SK-N-SH (cell line): ENCODE results near the gene KIF13A. TPM values are rescaled to one million over a fixed set of nuclear protein-coding genes. Genes with fewer than 3 reads are reported as not detected.
"Not testable (repeated sequence)": the region's sequence is repeated elsewhere in the genome, so short reads cannot be mapped to it uniquely, and the experiment has no call there.

Experiments
- CTCF ChIA-PET: fragments of 300-600, 350-600 bp; formaldehyde crosslinking; extraction: SDS; loops from one replicate; lab custom pipeline; 2021; lab: Yijun Ruan, JAX
- POLR2A ChIA-PET: fragments of 350-600 bp; sonication (Branson Sonifier 250); formaldehyde crosslinking; extraction: SDS; loops from one replicate; lab custom pipeline; 2020; ENCODE audit warnings: antibody characterized with exemption, inconsistent platforms; lab: Yijun Ruan, JAX
- DNase-seq: peaks from one replicate; pipeline ENCODE4 v3.0.0; 2012
- H2AFZ ChIP-seq: fragments of 200-600 bp; sonication (generic); 2 replicates; pipeline ENCODE4 v1.8.1; 2016; ENCODE audit warnings: antibody characterized with exemption, mild to moderate bottlenecking, low read depth
- H3F3A ChIP-seq: fragments of 200-600 bp; sonication (generic); replicated peaks from 2 replicates; pipeline ENCODE3; 2016; ENCODE audit warnings: antibody characterized with exemption, mild to moderate bottlenecking; ENCODE audit not compliant: insufficient read depth
- H3K27ac ChIP-seq, 2 experiments: fragments of 200-500 bp in 1 of 2; fragments of 200-600 bp in 1 of 2; sonication (Bioruptor generic) in 1 of 2; sonication (generic), shearing (Covaris generic) in 1 of 2; 2 replicates each; pipeline versions ENCODE4 v1.5.1 to v1.6.1; 2014 to 2016; ENCODE audit warnings: low read depth in 2 of 2, inconsistent platforms in 1 of 2, low read length in 1 of 2, mild to moderate bottlenecking in 1 of 2, mixed read lengths in 1 of 2
- H3K27me3 ChIP-seq: fragments of 200-600 bp; sonication (generic), shearing (Covaris generic); 2 replicates; pipeline ENCODE4 v1.6.1; 2016; ENCODE audit warnings: mixed run types; ENCODE audit not compliant: insufficient read depth
- H3K36me3 ChIP-seq, 2 experiments: fragments of 200-500 bp in 1 of 2; fragments of 200-600 bp in 1 of 2; sonication (Bioruptor generic) in 1 of 2; sonication (generic) in 1 of 2; replicated peaks in 1 of 2; 2 replicates each; pipeline versions ENCODE3 to v1.5.1; 2014 to 2016; ENCODE audit warnings: low read length in 1 of 2, mild to moderate bottlenecking in 1 of 2; ENCODE audit not compliant: insufficient read depth in 2 of 2, control insufficient read depth in 1 of 2
- H3K4me1 ChIP-seq, 2 experiments: fragments of 200-500 bp in 1 of 2; fragments of 200-600 bp in 1 of 2; sonication (Bioruptor generic) in 1 of 2; sonication (generic), shearing (Covaris generic) in 1 of 2; 2 replicates each; pipeline versions ENCODE4 v1.5.1 to v1.6.1; 2014 to 2016; ENCODE audit warnings: low read depth in 1 of 2, low read length in 1 of 2, mixed run types in 1 of 2; ENCODE audit not compliant: insufficient read depth in 2 of 2, control insufficient read depth in 1 of 2
- H3K4me2 ChIP-seq: fragments of 200-600 bp; sonication (generic), shearing (Covaris generic); 2 replicates; pipeline ENCODE4 v1.6.1; 2017; ENCODE audit warnings: mixed run types
- H3K4me3 ChIP-seq, 2 experiments: fragments of 200-500 bp in 1 of 2; fragments of 200-600 bp in 1 of 2; sonication (Bioruptor generic) in 1 of 2; sonication (generic), shearing (Covaris generic) in 1 of 2; 2 replicates each; pipeline versions ENCODE4 v1.5.1 to v1.8.1; 2014 to 2016; ENCODE audit warnings: low read depth in 2 of 2, inconsistent platforms in 1 of 2, low read length in 1 of 2, mild to moderate bottlenecking in 1 of 2, mixed read lengths in 1 of 2, moderate library complexity in 1 of 2
- H3K79me2 ChIP-seq: fragments of 200-600 bp; sonication (generic); 2 replicates; pipeline ENCODE4 v1.8.1; 2017; ENCODE audit warnings: mild to moderate bottlenecking; ENCODE audit not compliant: insufficient read depth
- H3K9ac ChIP-seq: fragments of 200-600 bp; sonication (generic); 2 replicates; pipeline ENCODE4 v1.6.1; 2017; ENCODE audit warnings: mixed run types
- H3K9me2 ChIP-seq: fragments of 200-600 bp; sonication (generic); 2 replicates; pipeline ENCODE4 v1.6.1; 2017; ENCODE audit warnings: mixed run types
- H3K9me3 ChIP-seq: fragments of 200-600 bp; sonication (generic); 2 replicates; pipeline ENCODE4 v1.6.1; 2017; ENCODE audit warnings: mixed run types, mild to moderate bottlenecking, moderate library complexity
- H4K20me1 ChIP-seq: fragments of 200-600 bp; sonication (generic); 2 replicates; pipeline ENCODE4 v1.6.1; 2017; ENCODE audit warnings: mild to moderate bottlenecking, mixed run types; ENCODE audit not compliant: insufficient read depth
- FOSL2 ChIP-seq: IDR thresholded peaks from 2 replicates; pipeline ENCODE4 v1.4.0; 2012; ENCODE audit warnings: low read depth, mild to moderate bottlenecking, moderate library complexity, borderline replicate concordance
- FOXJ3 ChIP-seq: sonication (generic); formaldehyde crosslinking; IDR thresholded peaks from 2 replicates; pipeline ENCODE4 v1.5.1; 2020; ENCODE audit warnings: mild to moderate bottlenecking, missing genetic modification reagents
- FOXM1 ChIP-seq: IDR thresholded peaks from 2 replicates; pipeline ENCODE4 v1.4.0; 2012; ENCODE audit warnings: low read depth, mild to moderate bottlenecking
- GATA2 ChIP-seq: sonication (generic); formaldehyde crosslinking; IDR thresholded peaks from 2 replicates; pipeline ENCODE4 v1.5.0; 2020; ENCODE audit warnings: mild to moderate bottlenecking, missing genetic modification reagents
- MXI1 ChIP-seq: IDR thresholded peaks from 2 replicates; pipeline ENCODE4 v1.6.1; 2012; ENCODE audit warnings: mild to moderate bottlenecking, low read depth, low read length, improper control_type of control experiment
- NFIC ChIP-seq: IDR thresholded peaks from 2 replicates; pipeline ENCODE4 v1.4.0; 2012; ENCODE audit warnings: borderline replicate concordance
- NRF1 ChIP-seq: IDR thresholded peaks from 2 replicates; pipeline ENCODE4 v1.6.1; 2012; ENCODE audit warnings: low read depth, mild to moderate bottlenecking, low read length
- RFX5 ChIP-seq: IDR thresholded peaks from 2 replicates; pipeline ENCODE4 v1.6.1; 2012; ENCODE audit warnings: mild to moderate bottlenecking, improper control_type of control experiment, low read length
- TAF1 ChIP-seq: IDR thresholded peaks from 2 replicates; pipeline ENCODE4 v1.6.1; 2012; ENCODE audit warnings: low read depth, mild to moderate bottlenecking, low read length, moderate library complexity, borderline replicate concordance
- TCF12 ChIP-seq: IDR thresholded peaks from 2 replicates; pipeline ENCODE4 v1.4.0; 2012
- WGBS: methylation state at CpG from one replicate; pipeline ENCODE4 v1.1.6; 2017; ENCODE audit warnings: low lambda C conversion rate; 5-methylcytosine and 5-hydroxymethylcytosine counted together
- polyA plus RNA-seq, 3 experiments: library from polyadenylated mRNA; depleted of rRNA; stranded (reverse); fragments of >200 nt; gene quantifications; 2 replicates each; pipeline ENCODE4 v1.2.3, GENCODE V29; 2012
- TF ChIP-seq, protein P1 (sequence below): fragments of 150-350 bp; IDR thresholded peaks from 2 replicates; pipeline ENCODE4 v1.6.1; 2017; ENCODE audit warnings: antibody characterized with exemption, low read length, low read depth, borderline replicate concordance
- TF ChIP-seq, protein P2 (sequence below): IDR thresholded peaks from 2 replicates; pipeline ENCODE4 v1.4.0; 2012; ENCODE audit warnings: low read depth, borderline replicate concordance

The KIF13A gene
- polyA plus RNA-seq, 1 of the 3 experiments (the other 2 are of a cell fraction): 18.2 TPM

DNA sequence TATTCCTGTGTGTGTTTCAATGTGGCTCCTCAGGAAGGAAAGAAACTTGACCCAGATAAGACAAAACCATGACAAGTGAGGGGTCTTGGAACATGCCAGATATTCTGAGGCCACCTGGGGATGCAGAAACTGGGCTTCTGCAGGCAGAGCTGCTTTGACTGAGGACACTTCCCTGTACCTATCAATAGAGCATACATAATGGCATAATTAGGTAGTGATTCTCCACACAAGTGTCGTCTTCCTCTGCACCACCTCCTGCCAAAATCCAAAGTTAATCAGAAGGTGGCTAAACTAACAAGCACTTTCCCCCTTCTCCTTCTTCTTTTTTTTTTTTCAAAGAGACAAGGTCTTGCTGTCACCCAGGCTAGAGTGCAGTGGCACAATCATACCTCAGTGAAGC is 97.1 kb downstream of the KIF13A start:
- no peak overlapping the region for H2AFZ ChIP-seq
- WGBS: 100% methylated on average over 1 of the region's 1 CpG
- ChIA-PET CTCF (no interaction called here), POLR2A (no interaction called here)
- TF ChIP-seq, protein P1, sequence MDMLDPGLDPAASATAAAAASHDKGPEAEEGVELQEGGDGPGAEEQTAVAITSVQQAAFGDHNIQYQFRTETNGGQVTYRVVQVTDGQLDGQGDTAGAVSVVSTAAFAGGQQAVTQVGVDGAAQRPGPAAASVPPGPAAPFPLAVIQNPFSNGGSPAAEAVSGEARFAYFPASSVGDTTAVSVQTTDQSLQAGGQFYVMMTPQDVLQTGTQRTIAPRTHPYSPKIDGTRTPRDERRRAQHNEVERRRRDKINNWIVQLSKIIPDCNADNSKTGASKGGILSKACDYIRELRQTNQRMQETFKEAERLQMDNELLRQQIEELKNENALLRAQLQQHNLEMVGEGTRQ: no peak
- TF ChIP-seq, protein P2, sequence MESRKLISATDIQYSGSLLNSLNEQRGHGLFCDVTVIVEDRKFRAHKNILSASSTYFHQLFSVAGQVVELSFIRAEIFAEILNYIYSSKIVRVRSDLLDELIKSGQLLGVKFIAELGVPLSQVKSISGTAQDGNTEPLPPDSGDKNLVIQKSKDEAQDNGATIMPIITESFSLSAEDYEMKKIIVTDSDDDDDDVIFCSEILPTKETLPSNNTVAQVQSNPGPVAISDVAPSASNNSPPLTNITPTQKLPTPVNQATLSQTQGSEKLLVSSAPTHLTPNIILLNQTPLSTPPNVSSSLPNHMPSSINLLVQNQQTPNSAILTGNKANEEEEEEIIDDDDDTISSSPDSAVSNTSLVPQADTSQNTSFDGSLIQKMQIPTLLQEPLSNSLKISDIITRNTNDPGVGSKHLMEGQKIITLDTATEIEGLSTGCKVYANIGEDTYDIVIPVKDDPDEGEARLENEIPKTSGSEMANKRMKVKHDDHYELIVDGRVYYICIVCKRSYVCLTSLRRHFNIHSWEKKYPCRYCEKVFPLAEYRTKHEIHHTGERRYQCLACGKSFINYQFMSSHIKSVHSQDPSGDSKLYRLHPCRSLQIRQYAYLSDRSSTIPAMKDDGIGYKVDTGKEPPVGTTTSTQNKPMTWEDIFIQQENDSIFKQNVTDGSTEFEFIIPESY: no peak
- TF ChIP-seq GATA2 (CRISPR knock-in tag) (no peak), NFIC (no peak), RFX5 (no peak), TAF1 (no peak), FOSL2 (no peak), FOXJ3 (CRISPR knock-in tag) (no peak), NRF1 (no peak), TCF12 (no peak), MXI1 (no peak), FOXM1 (no peak)
- H3K9me2 ChIP-seq: no peaks in the 10 kb centered on the region
- H3K4me2 ChIP-seq: no peak overlapping the region
- H3K27ac ChIP-seq: no peak overlapping the region
- 0 out of 4 replicates have a peak, but pooled peaks cover 0 to 8% of the 10 kb centered on the region in 2 experiments for H3K4me1 ChIP-seq
- no peak for DNase-seq
- peaks cover 4% of the 10 kb centered on the region; the same call in 1 of the 2 replicates for H3K79me2 ChIP-seq
- H3F3A ChIP-seq: peaks cover 4% of the 10 kb centered on the region
- no peak overlapping the region for H3K9ac ChIP-seq
- H4K20me1 ChIP-seq: no peaks in the 10 kb centered on the region
- no peaks in the 10 kb centered on the region for H3K27me3 ChIP-seq
- peaks cover 10 to 38% of the 10 kb centered on the region in 2 experiments for H3K36me3 ChIP-seq
- peaks cover 18% of the 10 kb centered on the region; the same call in 1 of the 2 replicates for H3K9me3 ChIP-seq
- no peak overlapping the region for H3K4me3 ChIP-seq

DNA sequence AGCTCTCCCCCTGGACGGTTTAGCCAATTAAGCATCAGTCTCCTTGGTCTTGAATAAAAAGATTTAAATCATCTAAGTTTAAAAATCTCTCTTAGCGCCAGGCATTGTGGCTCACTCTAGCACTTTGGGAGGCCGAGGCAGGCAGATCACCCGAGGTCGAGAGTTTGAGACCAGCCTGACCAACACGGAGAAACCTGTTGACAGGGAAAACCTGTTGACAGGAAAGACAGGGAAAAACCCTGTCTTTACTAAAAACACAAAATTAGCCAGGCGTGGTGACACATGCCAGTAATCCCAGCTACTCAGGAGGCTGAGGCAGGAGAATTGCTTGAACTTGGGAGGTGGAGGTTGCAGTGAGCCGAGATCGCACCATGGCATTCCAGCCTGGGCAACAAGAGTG is 97.7 kb downstream of the KIF13A start:
- 98% methylated on average over 9 of the region's 9 CpGs for whole genome bisulfite sequencing
- Histone ChIP-seq H3K4me1 (peaks cover 0 to 13% of the 10 kb centered on the region in 2 experiments; a peak in 1 of 4 replicates), H3K9me3 (peaks cover 17% of the 10 kb centered on the region; the same call in 1 of the 2 replicates), H3K36me3 (peaks cover 6 to 34% of the 10 kb centered on the region in 2 experiments)
- H3K4me3 ChIP-seq, H3K9me2 ChIP-seq, H3F3A ChIP-seq, H4K20me1 ChIP-seq, H3K79me2 ChIP-seq, H3K4me2 ChIP-seq, H3K27ac ChIP-seq, DNase-seq, H3K27me3 ChIP-seq, H3K9ac ChIP-seq, POLR2A ChIA-PET, H2AFZ ChIP-seq: not testable (repeated sequence)
- CTCF ChIA-PET: interaction anchor here (1.1 kb wide), 1 partner anchor 153 kb away, joined by 3 read pairs; no protein-coding TSS in a partner anchor
